PC-9 (cell line): ENCODE measurements around the gene SLC35B2. TPM values are rescaled to one million over a fixed set of nuclear protein-coding genes. Genes with fewer than 3 reads are reported as not detected.

Experiments used
- BruUV-seq: library from RNA; stranded (reverse); fragments of 400-500 nt; replicated peaks from 2 replicates; lab custom pipeline; 2021; lab: Mats Ljungman, UMichigan
- CTCF ChIA-PET: fragments of 300-600 bp; sonication (Branson Sonifier 250); formaldehyde crosslinking; loops from one replicate; lab custom pipeline; 2022; ENCODE audit warnings: antibody characterized with exemption; lab: Charles Lee
- POLR2A ChIA-PET: fragments of 300-600 bp; sonication (Branson Sonifier 250); formaldehyde crosslinking; loops from one replicate; lab custom pipeline; 2022; ENCODE audit warnings: antibody characterized with exemption; ENCODE audit not compliant: unreplicated experiment; lab: Charles Lee
- DNase-seq, 2 experiments: peaks; one replicate each; pipeline versions ENCODE4 v3.0.0 to v3.0.0-alpha.2; 2015 to 2022; ENCODE audit warnings: mixed read lengths in 1 of 2
- H2AFZ ChIP-seq: fragments of 200-600 bp; sonication (generic); 2 replicates; pipeline ENCODE4 v1.8.1; 2017; ENCODE audit warnings: antibody characterized with exemption
- H3F3A ChIP-seq: fragments of 200-600 bp; sonication (generic); 2 replicates; pipeline ENCODE4 v1.8.1; 2017; ENCODE audit warnings: antibody characterized with exemption, mild to moderate bottlenecking, low read depth; ENCODE audit not compliant: insufficient read depth
- H3K27ac ChIP-seq: fragments of 200-600 bp; sonication (generic); 2 replicates; pipeline ENCODE4 v1.6.1; 2016; ENCODE audit warnings: mixed run types
- H3K27me3 ChIP-seq: fragments of 200-600 bp; sonication (generic); 2 replicates; pipeline ENCODE4 v1.6.1; 2016; ENCODE audit warnings: low read depth, mixed run types; ENCODE audit not compliant: insufficient read depth
- H3K36me3 ChIP-seq: fragments of 200-600 bp; sonication (generic); 2 replicates; pipeline ENCODE4 v1.6.1; 2016; ENCODE audit warnings: low read depth, mixed run types
- H3K4me1 ChIP-seq: fragments of 200-600 bp; sonication (generic); replicated peaks from 2 replicates; pipeline ENCODE4 v1.6.1; 2016; ENCODE audit warnings: mixed run types; ENCODE audit not compliant: insufficient read depth
- H3K4me2 ChIP-seq: fragments of 200-600 bp; sonication (generic); 2 replicates; pipeline ENCODE4 v1.6.1; 2017; ENCODE audit warnings: mixed run types
- H3K4me3 ChIP-seq: fragments of 200-600 bp; sonication (generic); 2 replicates; pipeline ENCODE4 v1.6.1; 2016; ENCODE audit warnings: mixed run types
- H3K79me2 ChIP-seq: fragments of 200-600 bp; sonication (generic); 2 replicates; pipeline ENCODE4 v1.6.1; 2017; ENCODE audit warnings: low read depth, mixed run types
- H3K9me2 ChIP-seq: fragments of 200-600 bp; sonication (generic); 2 replicates; pipeline ENCODE4 v1.8.1; 2017; ENCODE audit warnings: mild to moderate bottlenecking; ENCODE audit not compliant: insufficient read depth
- H3K9me3 ChIP-seq: fragments of 200-600 bp; sonication (generic); 2 replicates; pipeline ENCODE4 v1.8.1; 2016; ENCODE audit warnings: low read depth; ENCODE audit not compliant: insufficient read depth
- H4K20me1 ChIP-seq: fragments of 200-600 bp; sonication (generic); 2 replicates; pipeline ENCODE4 v1.8.1; 2017; ENCODE audit not compliant: insufficient read depth
- EZH2 ChIP-seq: fragments of 200-600 bp; sonication (generic); IDR thresholded peaks from 2 replicates; pipeline ENCODE4 v1.8.0; 2017; ENCODE audit warnings: antibody characterized with exemption, low read depth
- intact Hi-C: fragments of 100-400 bp; cut with micrococcal nuclease; formaldehyde crosslinking; loops from one replicate; pipeline ENCODE4 v1.10.0; 2022; ENCODE audit not compliant: unreplicated experiment
- total RNA-seq: library from RNA; stranded (reverse); gene quantifications from 2 replicates; pipeline ENCODE4 v1.2.3, GENCODE V29; 2021
- TF ChIP-seq, protein P1 (sequence below): fragments of 200-600 bp; sonication (generic); conservative IDR thresholded peaks from 2 replicates; pipeline ENCODE4 v1.6.1; 2017; ENCODE audit warnings: mixed run types, antibody characterized with exemption, mild to moderate bottlenecking, moderate library complexity

SLC35B2 gene
- total RNA-seq, 1 experiment from 2014 or later = 59.7 TPM

DNA sequence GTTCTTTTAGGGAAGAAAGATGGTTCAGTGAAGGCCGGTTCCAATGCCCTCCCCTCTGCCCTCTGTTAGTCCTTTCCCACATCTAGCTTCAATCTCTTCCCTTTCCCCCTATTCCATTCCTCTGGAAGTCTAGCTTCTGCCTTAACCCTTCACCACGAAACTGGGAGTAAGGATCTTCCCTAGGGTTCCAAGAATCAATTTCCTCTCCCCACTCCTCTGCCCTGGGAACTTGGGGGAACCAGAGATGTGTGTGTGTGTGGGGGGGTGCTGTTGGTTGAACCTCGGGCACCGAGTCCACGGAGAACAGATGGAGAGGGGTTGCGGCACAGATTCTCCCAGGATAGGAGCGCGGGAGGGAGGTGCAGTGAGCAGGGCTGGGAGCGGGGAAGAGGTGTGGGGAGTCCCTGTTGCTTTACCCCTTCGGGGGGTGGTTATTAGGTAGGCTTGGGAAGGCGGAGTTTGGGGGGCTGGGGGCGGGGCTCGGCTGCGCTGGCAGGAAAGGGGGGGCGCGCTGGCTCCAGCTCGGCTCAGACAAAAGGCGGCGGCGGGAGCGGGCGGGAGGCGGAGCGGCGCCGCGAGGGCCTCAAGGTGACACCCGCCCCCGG, 12.7 kb upstream of the SLC35B2 start, which contains the start of gene TMEM151B:
Gene TMEM151B (plus strand): TSS at position 530 of the 605 bp plus-strand sequence. CDS start 293 bp downstream, outside the sequence.
- Histone ChIP-seq H3K4me2 (no peak within 1 kb of the TSS), H3K79me2 (no peaks in the 10 kb centered on the region), H3K27me3 (no peaks in the 10 kb centered on the region; the same call in 1 of the 2 replicates), H3K4me3 (no peak within 1 kb of the TSS), H3K4me1 (no peaks in the 10 kb centered on the region), H3K9me2 (no peaks in the 10 kb centered on the region), H3F3A (peaks cover 18% of the 10 kb centered on the region; the same call in 1 of the 2 replicates), H2AFZ (no peak within 1 kb of the TSS), H4K20me1 (no peaks in the 10 kb centered on the region), H3K36me3 (no peaks in the 10 kb centered on the region), H3K9me3 (no peaks in the 10 kb centered on the region), H3K27ac (no peak within 1 kb of the TSS)
- TF ChIP-seq, protein P1, sequence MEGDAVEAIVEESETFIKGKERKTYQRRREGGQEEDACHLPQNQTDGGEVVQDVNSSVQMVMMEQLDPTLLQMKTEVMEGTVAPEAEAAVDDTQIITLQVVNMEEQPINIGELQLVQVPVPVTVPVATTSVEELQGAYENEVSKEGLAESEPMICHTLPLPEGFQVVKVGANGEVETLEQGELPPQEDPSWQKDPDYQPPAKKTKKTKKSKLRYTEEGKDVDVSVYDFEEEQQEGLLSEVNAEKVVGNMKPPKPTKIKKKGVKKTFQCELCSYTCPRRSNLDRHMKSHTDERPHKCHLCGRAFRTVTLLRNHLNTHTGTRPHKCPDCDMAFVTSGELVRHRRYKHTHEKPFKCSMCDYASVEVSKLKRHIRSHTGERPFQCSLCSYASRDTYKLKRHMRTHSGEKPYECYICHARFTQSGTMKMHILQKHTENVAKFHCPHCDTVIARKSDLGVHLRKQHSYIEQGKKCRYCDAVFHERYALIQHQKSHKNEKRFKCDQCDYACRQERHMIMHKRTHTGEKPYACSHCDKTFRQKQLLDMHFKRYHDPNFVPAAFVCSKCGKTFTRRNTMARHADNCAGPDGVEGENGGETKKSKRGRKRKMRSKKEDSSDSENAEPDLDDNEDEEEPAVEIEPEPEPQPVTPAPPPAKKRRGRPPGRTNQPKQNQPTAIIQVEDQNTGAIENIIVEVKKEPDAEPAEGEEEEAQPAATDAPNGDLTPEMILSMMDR = no peak
- TF ChIP-seq EZH2 = no peak
- ChIA-PET POLR2A (no interaction called here), CTCF (no interaction called here)
- no peak for DNase-seq
- intact Hi-C loops = loop anchor here (2.0 to 5.0 kb wide), 3 partner anchors 35 to 187 kb away; partner anchors contain the start of gene CDC5L
- BruUV-seq = no TSS peak

DNA sequence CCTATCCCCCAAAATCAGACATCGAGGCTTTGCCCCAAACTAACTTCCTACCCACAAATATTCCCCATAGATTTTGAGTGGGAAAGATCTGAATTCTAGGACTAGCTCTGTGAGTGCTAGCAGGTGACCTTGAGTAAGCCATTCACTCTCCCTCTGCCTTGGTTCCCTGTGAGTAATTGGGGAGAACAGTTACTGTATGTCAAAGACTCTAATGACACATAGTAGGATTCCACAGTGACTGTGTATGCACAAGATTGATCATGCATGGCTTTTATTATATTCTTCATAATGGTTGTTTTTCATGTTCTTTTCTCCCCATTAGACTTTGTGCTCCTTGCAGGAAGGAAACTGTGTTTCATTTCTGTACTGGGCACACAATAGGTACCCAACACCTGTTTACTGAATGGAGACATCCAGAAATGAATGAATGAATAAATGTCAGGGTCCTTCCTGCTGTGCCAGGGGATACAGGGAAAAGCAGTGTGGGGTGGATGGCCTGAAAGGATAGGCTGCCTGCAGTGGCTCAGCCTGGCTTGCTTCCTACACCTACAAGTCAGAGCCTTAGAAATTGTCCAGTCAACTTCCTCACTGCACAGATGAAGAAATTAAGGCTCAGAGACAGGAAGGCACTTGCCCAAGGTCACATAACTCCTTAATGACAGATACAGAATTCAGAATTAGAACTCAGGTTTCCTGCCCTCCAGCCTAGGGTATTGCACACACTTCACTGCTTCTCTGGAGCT, 12.0 kb upstream of the SLC35B2 start:
- H3K9me3 ChIP-seq = no peaks in the 10 kb centered on the region
- no peak for TF ChIP-seq EZH2
- TF ChIP-seq, protein P1 = no peak
- H4K20me1 ChIP-seq = no peaks in the 10 kb centered on the region
- BruUV-seq = no TSS peak
- H3K9me2 ChIP-seq = no peaks in the 10 kb centered on the region
- no peak overlapping the region for H3K4me2 ChIP-seq
- DNase-seq = no peak
- no peak overlapping the region for H2AFZ ChIP-seq
- intact Hi-C loops = loop anchor here (2.0 to 5.0 kb wide), 3 partner anchors 35 to 188 kb away; partner anchors contain the start of gene CDC5L
- ChIA-PET POLR2A (no interaction called here), CTCF (interaction anchor here (0.6 to 1.8 kb wide), 2 partner anchors 67 to 179 kb away, joined by 3 to 14 read pairs; no protein-coding TSS in a partner anchor)
- peaks cover 3% of the 10 kb centered on the region for H3K4me1 ChIP-seq
- peaks cover 5% of the 10 kb centered on the region for H3K79me2 ChIP-seq
- no peaks in the 10 kb centered on the region for H3K36me3 ChIP-seq
- H3F3A ChIP-seq = peaks cover 18% of the 10 kb centered on the region; the same call in 1 of the 2 replicates
- H3K27ac ChIP-seq = no peak overlapping the region
- no peak overlapping the region for H3K4me3 ChIP-seq
- no peaks in the 10 kb centered on the region; the same call in 1 of the 2 replicates for H3K27me3 ChIP-seq

DNA sequence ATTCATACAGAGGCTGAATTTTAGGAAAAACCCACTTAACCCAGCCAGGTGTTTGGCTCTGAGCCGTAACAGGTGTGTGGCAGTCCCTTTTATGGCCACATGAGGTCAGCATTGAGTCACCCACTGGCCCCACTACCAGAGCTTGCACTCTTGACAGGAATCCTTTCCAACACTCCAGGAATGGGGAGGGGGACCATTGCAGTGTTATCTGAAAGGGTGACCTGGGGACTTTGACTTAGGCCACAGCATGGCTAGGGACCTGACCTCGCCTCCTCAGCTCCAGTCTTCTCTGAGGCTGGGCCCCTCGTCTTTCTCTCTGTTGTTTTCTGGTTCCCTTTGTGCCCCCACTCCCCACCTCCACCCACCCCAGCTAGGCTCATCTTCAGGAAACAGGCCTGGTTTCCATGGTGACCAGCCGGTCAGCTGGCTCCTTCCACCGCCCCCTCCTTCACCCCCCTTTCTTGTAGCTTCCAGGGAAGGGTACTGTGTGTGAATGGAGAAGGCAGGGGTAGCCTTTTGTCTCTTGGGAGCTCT, 10.8 kb upstream of the SLC35B2 start:
- no TSS peak for BruUV-seq
- peak in 1 of 2 experiments; percentile 53 for DNase-seq
- TF ChIP-seq EZH2 = no peak
- TF ChIP-seq, protein P1 = peak; percentile 92
- ChIA-PET POLR2A (interaction anchor here (0.6 kb wide), 1 partner anchor 63 kb away, joined by 3 read pairs; no protein-coding TSS in a partner anchor), CTCF (interaction anchor here (1.6 to 1.8 kb wide), 2 partner anchors 69 to 172 kb away, joined by 3 to 14 read pairs; no protein-coding TSS in a partner anchor)
- Histone ChIP-seq H3K27me3 (no peaks in the 10 kb centered on the region; the same call in 1 of the 2 replicates), H3F3A (peaks cover 18% of the 10 kb centered on the region; the same call in 1 of the 2 replicates), H3K4me1 (peaks cover 15% of the 10 kb centered on the region), H3K79me2 (peaks cover 14% of the 10 kb centered on the region), H3K9me3 (no peaks in the 10 kb centered on the region), H3K36me3 (no peaks in the 10 kb centered on the region), H3K27ac (no peak overlapping the region), H3K9me2 (no peaks in the 10 kb centered on the region), H2AFZ (no peak overlapping the region), H3K4me3 (no peak overlapping the region), H4K20me1 (no peaks in the 10 kb centered on the region; the same call in 1 of the 2 replicates), H3K4me2 (no peak overlapping the region)
- intact Hi-C loops = loop anchor here (1.0 to 5.0 kb wide), 4 partner anchors 37 to 189 kb away; partner anchors contain the start of gene CDC5L
